Thyroid gland (tissue), 4 donors: ENCODE measurements around the gene COL3A1. TPM values are rescaled to one million over a fixed set of nuclear protein-coding genes. Genes with fewer than 3 reads are reported as not detected.

Source experiments
- DNase-seq, 2 donors: peaks; one replicate each; pipeline ENCODE4 v3.0.0-alpha.2; 2019
- H3K27ac ChIP-seq, 3 donors: fragments of 200-600 bp; sonication (generic); 1 replicate in 2 of 3; 2 replicates in 1 of 3; pipeline ENCODE4 v1.5.1; 2016 to 2019; ENCODE audit warnings: mild to moderate bottlenecking in 1 of 3, moderate library complexity in 1 of 3
- H3K27me3 ChIP-seq: fragments of 200-600 bp; sonication (generic); one replicate; pipeline ENCODE4 v1.5.1; 2019
- H3K36me3 ChIP-seq, 2 donors: fragments of 200-600 bp; sonication (generic); one replicate each; pipeline ENCODE4 v1.5.1; 2016 to 2019
- H3K4me1 ChIP-seq, 2 donors: fragments of 200-600 bp; sonication (generic); one replicate each; pipeline ENCODE4 v1.5.1; 2017 to 2019
- H3K4me3 ChIP-seq, 3 donors: fragments of 200-600 bp; sonication (generic); replicated peaks in 1 of 3; 1 replicate in 2 of 3; 2 replicates in 1 of 3; pipeline ENCODE4 v1.5.1; 2016; ENCODE audit warnings: mild to moderate bottlenecking in 1 of 3
- H3K9me3 ChIP-seq: fragments of 200-600 bp; sonication (generic); one replicate; pipeline ENCODE4 v1.5.1; 2017
- POLR2A ChIP-seq, 2 donors: fragments of 450-650 bp; IDR thresholded peaks; one replicate each; pipeline ENCODE4 v1.6.1; 2017; ENCODE audit warnings: antibody characterized with exemption in 2 of 2, mild to moderate bottlenecking in 2 of 2, moderate library complexity in 1 of 2
- WGBS, 2 donors: methylation state at CpG; one replicate each; pipeline ENCODE4 v1.1.5; 2017; 5-methylcytosine and 5-hydroxymethylcytosine counted together
- intact Hi-C: fragments of 100-400 bp; cut with DNase I; formaldehyde crosslinking; loops from one replicate; pipeline ENCODE4 v1.15.1; 2023
- total RNA-seq, 4 donors: library from RNA; depleted of rRNA; stranded (reverse); fragments of >200 nt; gene quantifications; one replicate each; pipeline ENCODE4 v1.2.3, GENCODE V29; 2016
- TF ChIP-seq, protein P1 (sequence below), 6 experiments: fragments of 200-600 bp in 3 of 6; fragments of 450-650 bp in 3 of 6; sonication (generic) in 3 of 6; IDR thresholded peaks; one replicate each; pipeline ENCODE4 v1.5.1; 2016 to 2019; ENCODE audit warnings: antibody characterized with exemption in 6 of 6, mild to moderate bottlenecking in 2 of 6, inconsistent platforms in 1 of 6, moderate library complexity in 1 of 6

The COL3A1 gene
- total RNA-seq, 4 donors from 2014 or later: 36.4 to 151 (median 62.3) TPM

DNA sequence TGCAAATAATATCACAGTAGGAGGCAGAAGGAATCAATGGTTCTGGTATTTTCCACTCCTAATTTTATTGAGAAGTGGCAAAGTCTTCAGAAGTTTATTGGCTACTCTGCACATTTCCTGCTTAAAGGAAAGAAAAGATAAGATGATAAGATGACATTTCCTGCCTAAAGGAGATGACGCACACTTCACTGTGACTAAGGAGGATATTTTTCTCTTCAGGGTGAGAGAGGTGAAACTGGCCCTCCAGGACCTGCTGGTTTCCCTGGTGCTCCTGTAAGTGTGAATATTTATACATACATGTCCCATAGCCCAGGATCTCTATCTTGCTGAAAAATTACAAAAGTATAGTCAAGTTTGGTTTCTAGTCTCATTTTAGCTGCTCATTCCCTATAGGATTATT lies 27.9 kb downstream of the COL3A1 start:
- WGBS, 2 donors: 47 to 68% methylated on average over 1 of the region's 1 CpG
- TF ChIP-seq, protein P1, sequence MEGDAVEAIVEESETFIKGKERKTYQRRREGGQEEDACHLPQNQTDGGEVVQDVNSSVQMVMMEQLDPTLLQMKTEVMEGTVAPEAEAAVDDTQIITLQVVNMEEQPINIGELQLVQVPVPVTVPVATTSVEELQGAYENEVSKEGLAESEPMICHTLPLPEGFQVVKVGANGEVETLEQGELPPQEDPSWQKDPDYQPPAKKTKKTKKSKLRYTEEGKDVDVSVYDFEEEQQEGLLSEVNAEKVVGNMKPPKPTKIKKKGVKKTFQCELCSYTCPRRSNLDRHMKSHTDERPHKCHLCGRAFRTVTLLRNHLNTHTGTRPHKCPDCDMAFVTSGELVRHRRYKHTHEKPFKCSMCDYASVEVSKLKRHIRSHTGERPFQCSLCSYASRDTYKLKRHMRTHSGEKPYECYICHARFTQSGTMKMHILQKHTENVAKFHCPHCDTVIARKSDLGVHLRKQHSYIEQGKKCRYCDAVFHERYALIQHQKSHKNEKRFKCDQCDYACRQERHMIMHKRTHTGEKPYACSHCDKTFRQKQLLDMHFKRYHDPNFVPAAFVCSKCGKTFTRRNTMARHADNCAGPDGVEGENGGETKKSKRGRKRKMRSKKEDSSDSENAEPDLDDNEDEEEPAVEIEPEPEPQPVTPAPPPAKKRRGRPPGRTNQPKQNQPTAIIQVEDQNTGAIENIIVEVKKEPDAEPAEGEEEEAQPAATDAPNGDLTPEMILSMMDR (IDR thresholded peaks at IDR 0.05): no peak
- no peak for TF ChIP-seq POLR2A (IDR thresholded peaks at IDR 0.05)
- intact Hi-C loops: no loop called here
- Histone ChIP-seq H3K4me1 (no peaks in the 10 kb centered on the region), H3K36me3 (no peaks in the 10 kb centered on the region), H3K4me3 (no peak overlapping the region), H3K27ac (no peak overlapping the region), H3K27me3 (no peaks in the 10 kb centered on the region), H3K9me3 (no peaks in the 10 kb centered on the region)
- no peak for DNase-seq

DNA sequence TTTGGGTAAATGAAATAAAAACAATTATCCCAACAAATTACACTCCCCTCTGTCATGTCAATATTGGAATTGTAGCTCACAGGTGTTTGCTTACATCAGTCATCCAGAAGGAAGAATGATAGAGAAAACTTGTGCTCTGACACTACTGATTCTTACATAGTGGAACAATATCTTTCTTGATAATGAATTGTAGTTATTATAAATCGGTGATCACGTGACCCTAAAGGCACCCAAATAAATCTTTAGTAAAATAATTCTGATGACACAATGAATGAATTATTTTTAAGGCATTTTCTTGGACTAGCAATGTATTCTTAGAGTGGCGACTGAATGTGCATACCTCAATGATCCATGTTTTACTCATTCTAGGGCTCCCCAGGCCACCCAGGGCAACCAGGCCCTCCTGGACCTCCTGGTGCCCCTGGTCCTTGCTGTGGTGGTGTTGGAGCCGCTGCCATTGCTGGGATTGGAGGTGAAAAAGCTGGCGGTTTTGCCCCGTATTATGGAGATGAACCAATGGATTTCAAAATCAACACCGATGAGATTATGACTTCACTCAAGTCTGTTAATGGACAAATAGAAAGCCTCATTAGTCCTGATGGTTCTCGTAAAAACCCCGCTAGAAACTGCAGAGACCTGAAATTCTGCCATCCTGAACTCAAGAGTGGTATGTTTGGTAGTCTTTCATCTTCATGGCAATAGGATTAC lies 34.5 kb downstream of the COL3A1 start:
- no peaks in the 10 kb centered on the region for H3K4me1 ChIP-seq
- H3K27me3 ChIP-seq: no peaks in the 10 kb centered on the region
- no peak overlapping the region for H3K4me3 ChIP-seq
- WGBS, 2 donors: 89% methylated on average over 9 of the region's 9 CpGs
- intact Hi-C loops: no loop called here
- DNase-seq: no peak
- no peak for TF ChIP-seq POLR2A (IDR thresholded peaks at IDR 0.05)
- TF ChIP-seq, protein P1 (IDR thresholded peaks at IDR 0.05): no peak
- H3K27ac ChIP-seq: no peak overlapping the region
- H3K36me3 ChIP-seq: peaks cover 0 to 5% of the 10 kb centered on the region in 2 donors
- H3K9me3 ChIP-seq: no peaks in the 10 kb centered on the region

DNA sequence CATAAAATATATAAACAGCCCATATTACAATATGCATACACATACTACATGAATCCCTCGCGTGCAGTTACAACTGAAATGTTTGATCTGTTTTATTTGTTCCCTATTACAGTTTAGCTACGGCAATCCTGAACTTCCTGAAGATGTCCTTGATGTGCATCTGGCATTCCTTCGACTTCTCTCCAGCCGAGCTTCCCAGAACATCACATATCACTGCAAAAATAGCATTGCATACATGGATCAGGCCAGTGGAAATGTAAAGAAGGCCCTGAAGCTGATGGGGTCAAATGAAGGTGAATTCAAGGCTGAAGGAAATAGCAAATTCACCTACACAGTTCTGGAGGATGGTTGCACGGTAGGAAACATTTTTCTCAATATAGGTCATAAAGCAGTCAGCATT lies 36.4 kb downstream of the COL3A1 start:
- peaks cover 0 to 5% of the 10 kb centered on the region in 2 donors for H3K36me3 ChIP-seq
- H3K27ac ChIP-seq: no peak overlapping the region
- 86% methylated on average over 6 of the region's 6 CpGs for WGBS, 2 donors

DNA sequence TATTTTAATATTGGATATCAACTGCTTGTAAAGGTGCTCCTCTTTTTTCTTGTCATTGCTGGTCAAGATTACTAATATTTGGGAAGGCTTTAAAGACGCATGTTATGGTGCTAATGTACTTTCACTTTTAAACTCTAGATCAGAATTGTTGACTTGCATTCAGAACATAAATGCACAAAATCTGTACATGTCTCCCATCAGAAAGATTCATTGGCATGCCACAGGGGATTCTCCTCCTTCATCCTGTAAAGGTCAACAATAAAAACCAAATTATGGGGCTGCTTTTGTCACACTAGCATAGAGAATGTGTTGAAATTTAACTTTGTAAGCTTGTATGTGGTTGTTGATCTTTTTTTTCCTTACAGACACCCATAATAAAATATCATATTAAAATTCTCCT lies 38.2 kb downstream of the COL3A1 start:
- TF ChIP-seq POLR2A (IDR thresholded peaks at IDR 0.05): no peak
- TF ChIP-seq, protein P1 (IDR thresholded peaks at IDR 0.05): no peak
- Histone ChIP-seq H3K9me3 (no peaks in the 10 kb centered on the region), H3K36me3 (peaks cover 0 to 5% of the 10 kb centered on the region in 2 donors), H3K27me3 (no peaks in the 10 kb centered on the region), H3K4me1 (no peaks in the 10 kb centered on the region), H3K4me3 (no peak overlapping the region), H3K27ac (no peak overlapping the region)
- WGBS, 2 donors: 88 to 93% methylated on average over 1 of the region's 1 CpG
- DNase-seq: no peak
- intact Hi-C loops: no loop called here

More for the DNA sequence above, 36.4 kb downstream of the COL3A1 start:
- no peaks in the 10 kb centered on the region for H3K27me3 ChIP-seq
- no peak for TF ChIP-seq POLR2A (IDR thresholded peaks at IDR 0.05)
- TF ChIP-seq, protein P1 (IDR thresholded peaks at IDR 0.05): no peak
- H3K9me3 ChIP-seq: no peaks in the 10 kb centered on the region
- H3K4me1 ChIP-seq: no peaks in the 10 kb centered on the region
- no peak overlapping the region for H3K4me3 ChIP-seq
- intact Hi-C loops: no loop called here
- no peak for DNase-seq

DNA sequence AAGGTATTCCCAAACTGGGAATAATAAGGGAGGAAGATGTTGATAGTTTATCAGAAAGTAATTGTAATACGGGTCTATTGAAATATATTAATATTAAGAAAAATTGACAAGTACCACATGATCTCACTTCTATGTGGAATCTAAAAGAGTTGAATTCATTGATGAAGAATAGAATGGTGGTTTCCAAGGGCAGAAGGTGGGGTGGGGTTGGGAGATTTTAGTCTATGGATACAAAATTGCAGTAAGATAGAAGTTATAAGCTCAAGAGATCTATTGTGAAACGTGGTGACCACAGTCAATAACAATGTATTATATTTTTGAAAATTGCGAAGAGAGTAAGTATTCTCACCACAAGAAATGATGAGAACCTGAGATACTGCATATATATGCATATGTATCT lies 38.9 kb downstream of the COL3A1 start:
- H3K36me3 ChIP-seq: peaks cover 0 to 2% of the 10 kb centered on the region in 2 donors
- TF ChIP-seq, protein P1 (IDR thresholded peaks at IDR 0.05): no peak
- TF ChIP-seq POLR2A (IDR thresholded peaks at IDR 0.05): no peak
- no peaks in the 10 kb centered on the region for H3K27me3 ChIP-seq
- H3K4me1 ChIP-seq: no peaks in the 10 kb centered on the region
- no peak overlapping the region for H3K27ac ChIP-seq
- H3K4me3 ChIP-seq: no peak overlapping the region
- 87 to 94% methylated on average over 3 of the region's 3 CpGs for WGBS, 2 donors
- H3K9me3 ChIP-seq: no peaks in the 10 kb centered on the region
- DNase-seq: no peak
- intact Hi-C loops: no loop called here
